IMR-90 (cell line): Measurements from ENCODE around the gene GAS6. TPM values are rescaled to one million over a fixed set of nuclear protein-coding genes. Genes with fewer than 3 reads are reported as not detected.

Experiments
- ATAC-seq: fragments of 200-7000 bp; cut with Tn5 transposase; 2 replicates; pipeline ENCODE4 v1.9.1; 2020; ENCODE audit warnings: low read depth, mild to moderate bottlenecking, moderate library complexity
- BruUV-seq: library from RNA; stranded (reverse); fragments of 400-500 nt; replicated peaks from 2 replicates; lab custom pipeline; 2021; lab: Mats Ljungman, UMichigan
- CTCF ChIA-PET: fragments of 300-600 bp; formaldehyde crosslinking; extraction: SDS; loops from one replicate; lab custom pipeline; 2021; ENCODE audit warnings: antibody characterized with exemption; lab: Yijun Ruan, JAX
- POLR2A ChIA-PET: fragments of 300-600 bp; sonication (Branson Sonifier 250); formaldehyde crosslinking; loops from one replicate; lab custom pipeline; 2022; ENCODE audit warnings: antibody characterized with exemption; ENCODE audit not compliant: unreplicated experiment; lab: Charles Lee
- DNase-seq: peaks from one replicate; pipeline ENCODE4 v3.0.0; 2013
- H2AFZ ChIP-seq: replicated peaks from 2 replicates; pipeline ENCODE3; 2013; ENCODE audit warnings: low read length, mild to moderate bottlenecking; ENCODE audit not compliant: poor library complexity
- H2AK5ac ChIP-seq: 2 replicates; pipeline ENCODE4 v1.6.1; 2013; ENCODE audit warnings: low read depth, low read length, inconsistent platforms
- H2AK9ac ChIP-seq: replicated peaks from 2 replicates; pipeline ENCODE3; 2013; ENCODE audit warnings: mild to moderate bottlenecking, low read depth, low read length, moderate library complexity; ENCODE audit not compliant: poor library complexity
- H2BK120ac ChIP-seq: 2 replicates; pipeline ENCODE4 v1.6.1; 2013; ENCODE audit warnings: low read depth, low read length, inconsistent platforms
- H2BK15ac ChIP-seq: 3 replicates; pipeline ENCODE4 v1.6.1; 2013; ENCODE audit warnings: low read depth, low read length, inconsistent platforms
- H2BK20ac ChIP-seq: 2 replicates; pipeline ENCODE4 v1.6.1; 2013; ENCODE audit warnings: low read depth, mild to moderate bottlenecking, inconsistent platforms, low read length, moderate library complexity
- H2BK5ac ChIP-seq: 2 replicates; pipeline ENCODE4 v1.6.1; 2013; ENCODE audit warnings: mild to moderate bottlenecking, low read depth, low read length, inconsistent platforms; ENCODE audit not compliant: poor library complexity, severe bottlenecking
- H3K14ac ChIP-seq: replicated peaks from 2 replicates; pipeline ENCODE4 v1.6.1; 2013; ENCODE audit warnings: low read depth, low read length, inconsistent platforms
- H3K18ac ChIP-seq: 2 replicates; pipeline ENCODE4 v1.6.1; 2013; ENCODE audit warnings: low read depth, low read length, control low read depth
- H3K23ac ChIP-seq: 2 replicates; pipeline ENCODE4 v1.6.1; 2013; ENCODE audit warnings: low read depth, low read length, inconsistent platforms
- H3K27ac ChIP-seq: 2 replicates; pipeline ENCODE4 v1.5.1; 2013; ENCODE audit warnings: mild to moderate bottlenecking, control low read depth, low read length; ENCODE audit not compliant: insufficient read depth
- H3K27me3 ChIP-seq: 2 replicates; pipeline ENCODE4 v1.6.1; 2013; ENCODE audit warnings: low read length; ENCODE audit not compliant: control insufficient read depth, insufficient read depth
- H3K36me3 ChIP-seq: 2 replicates; pipeline ENCODE4 v1.6.1; 2013; ENCODE audit warnings: low read length, mixed read lengths; ENCODE audit not compliant: control insufficient read depth, insufficient read depth
- H3K4ac ChIP-seq: 2 replicates; pipeline ENCODE4 v1.6.1; 2013; ENCODE audit warnings: low read depth, low read length, inconsistent platforms
- H3K4me1 ChIP-seq: 2 replicates; pipeline ENCODE4 v1.6.1; 2013; ENCODE audit warnings: low read length, mixed read lengths; ENCODE audit not compliant: control insufficient read depth, insufficient read depth
- H3K4me2 ChIP-seq: 2 replicates; pipeline ENCODE4 v1.6.1; 2013; ENCODE audit warnings: low read depth, mild to moderate bottlenecking, control low read depth, low read length, moderate library complexity
- H3K4me3 ChIP-seq: 2 replicates; pipeline ENCODE4 v1.5.1; 2013; ENCODE audit warnings: low read depth, mild to moderate bottlenecking, control low read depth, low read length, moderate library complexity; ENCODE audit not compliant: insufficient read depth
- H3K56ac ChIP-seq: 2 replicates; pipeline ENCODE4 v1.6.1; 2013; ENCODE audit warnings: low read length, inconsistent platforms; ENCODE audit not compliant: insufficient read depth; ENCODE audit errors: extremely low read depth
- H3K79me1 ChIP-seq, 2 experiments: 2 replicates each; pipeline ENCODE4 v1.6.1; 2013; ENCODE audit warnings: low read length in 2 of 2, inconsistent platforms in 1 of 2, low read depth in 1 of 2
- H3K9ac ChIP-seq: 2 replicates; pipeline ENCODE4 v1.6.1; 2013; ENCODE audit warnings: low read depth, low read length, control low read depth
- H3K9me1 ChIP-seq: 2 replicates; pipeline ENCODE4 v1.6.1; 2013; ENCODE audit warnings: low read length, inconsistent platforms; ENCODE audit not compliant: insufficient read depth
- H3K9me3 ChIP-seq: 2 replicates; pipeline ENCODE4 v1.6.1; 2013; ENCODE audit warnings: low read length; ENCODE audit not compliant: control insufficient read depth, insufficient read depth
- H4K20me1 ChIP-seq: 2 replicates; pipeline ENCODE4 v1.6.1; 2013; ENCODE audit warnings: low read length, inconsistent platforms; ENCODE audit not compliant: insufficient read depth
- H4K5ac ChIP-seq: 2 replicates; pipeline ENCODE4 v1.6.1; 2013; ENCODE audit warnings: mild to moderate bottlenecking, low read depth, low read length, control low read depth
- H4K8ac ChIP-seq, 2 experiments: 2 replicates each; pipeline ENCODE4 v1.6.1; 2013; ENCODE audit warnings: low read depth in 2 of 2, low read length in 2 of 2, control low read depth in 1 of 2, inconsistent platforms in 1 of 2
- H4K91ac ChIP-seq: 2 replicates; pipeline ENCODE4 v1.6.1; 2013; ENCODE audit warnings: low read depth, low read length, inconsistent platforms; ENCODE audit not compliant: insufficient read depth
- MAZ ChIP-seq: IDR thresholded peaks from 2 replicates; pipeline ENCODE4 v1.6.1; 2012; ENCODE audit warnings: low read depth, mild to moderate bottlenecking, low read length, improper control_type of control experiment, moderate library complexity, borderline replicate concordance
- RAD21 ChIP-seq: IDR thresholded peaks from 2 replicates; pipeline ENCODE4 v1.6.1; 2012; ENCODE audit warnings: low read length, improper control_type of control experiment
- WGBS, 2 experiments: methylation state at CpG; one replicate each; pipeline versions ENCODE4 v1.1.5 to v1.1.7; 2013; ENCODE audit warnings: missing lambda C conversion rate in 2 of 2; ENCODE audit not compliant: insufficient read length in 1 of 2; ENCODE audit errors: extremely low coverage in 2 of 2; 5-methylcytosine and 5-hydroxymethylcytosine counted together
- dilution Hi-C: fragments of 300-500 bp; cut with HindIII; formaldehyde crosslinking; loops from one replicate; pipeline ENCODE4 v1.14.3; 2018; ENCODE audit warnings: low sequenced_read_pairs; ENCODE audit not compliant: unreplicated experiment
- in situ Hi-C: fragments of 300-500 bp; cut with MboI; formaldehyde crosslinking; loops from 3 replicates; pipeline ENCODE4 v1.14.3; 2019; ENCODE audit warnings: low sequenced_read_pairs, inconsistent platforms, mixed read lengths
- intact Hi-C: fragments of 100-400 bp; cut with micrococcal nuclease; formaldehyde crosslinking; loops from 2 replicates; pipeline ENCODE4 v1.10.0; 2022
- polyA plus RNA-seq, 3 experiments: library from polyadenylated mRNA; depleted of rRNA; stranded (reverse); fragments of >200 nt; gene quantifications; 2 replicates each; pipeline ENCODE4 v1.2.3, GENCODE V29; 2012; ENCODE audit warnings: low replicate concordance in 1 of 3
- total RNA-seq: library from RNA; depleted of rRNA; stranded (reverse); fragments of >200 nt; gene quantifications from 2 replicates; pipeline ENCODE4 v1.2.3, GENCODE V29; 2012

Gene GAS6
- total and polyA plus RNA-seq, 2 of the 4 experiments (the other 2 are of a cell fraction), result 220 to 823 TPM

DNA sequence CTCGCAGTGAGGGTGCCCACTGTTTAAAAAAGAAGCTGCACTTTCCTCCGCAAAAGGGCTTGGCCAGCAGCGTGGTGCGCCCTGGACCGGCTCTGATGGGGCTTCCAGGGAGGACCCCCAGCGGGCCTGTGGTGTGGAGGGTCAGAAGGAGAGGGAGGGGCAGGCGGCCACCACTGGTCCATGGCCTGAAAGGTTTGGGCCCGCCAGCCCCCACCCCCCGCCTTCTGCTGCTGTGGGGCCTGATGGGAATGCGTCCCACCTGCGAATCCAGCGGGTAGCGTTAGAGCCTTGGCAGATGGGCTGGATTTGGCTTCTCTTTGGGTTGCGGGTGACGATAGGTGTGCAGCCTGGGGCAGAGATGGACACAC is 70.2 kb downstream of the GAS6 start:
- BruUV-seq, result no TSS peak
- Histone ChIP-seq H4K91ac (no peak overlapping the region), H2AK9ac (no peak overlapping the region), H3K27me3 (peaks cover 27% of the 10 kb centered on the region), H2BK15ac (no peak overlapping the region), H3K9me3 (no peaks in the 10 kb centered on the region), H2AK5ac (no peak overlapping the region), H3K4ac (no peak overlapping the region), H3K36me3 (no peaks in the 10 kb centered on the region), H3K79me1 (no peaks in the 10 kb centered on the region), H3K9me1 (peaks cover 6% of the 10 kb centered on the region; the same call in 1 of the 2 replicates), H2BK5ac (no peak overlapping the region), H3K4me3 (no peak overlapping the region), H2AFZ (no peak overlapping the region), H3K23ac (no peak overlapping the region), H3K9ac (no peak overlapping the region), H4K20me1 (no peaks in the 10 kb centered on the region; the same call in 1 of the 2 replicates), H3K14ac (no peak overlapping the region), H4K8ac (no peak overlapping the region), H3K18ac (no peak overlapping the region), H2BK20ac (no peak overlapping the region), H3K4me1 (peaks cover under 1% of the 10 kb centered on the region; the same call in 1 of the 2 replicates), H3K27ac (no peak overlapping the region), H4K5ac (no peak overlapping the region), H2BK120ac (no peak overlapping the region), H3K56ac (no peak overlapping the region), H3K4me2 (no peak overlapping the region)
- 86% methylated on average over 9 of the region's 15 CpGs; no CpG with 5 or more reads in 1 of the 2 experiments for WGBS, 2 experiments
- in situ Hi-C loops (no loop called here), dilution Hi-C loops (no loop called here), intact Hi-C loops (no loop called here)
- TF ChIP-seq MAZ, result no peak
- no peak for TF ChIP-seq RAD21
- ChIA-PET POLR2A (no interaction called here), CTCF (no interaction called here)
- DNase-seq (no peak), ATAC-seq (no peak)
